Measurements from ENCODE around the gene TRABD. TPM values are rescaled to one million over a fixed set of nuclear protein-coding genes. Genes with fewer than 3 reads are reported as not detected.

The TRABD gene
- total RNA-seq, 1 donor from 2014 or later, result 40.3 TPM

GRCh38 chr22:50197000-50197800 lies 11.5 kb downstream of the TRABD start:
- Histone ChIP-seq H3K4me3 (no peak overlapping the region), H3K27me3 (no peaks in the 10 kb centered on the region), H3K27ac (no peak overlapping the region), H3K4me1 (peaks cover 34% of the 10 kb centered on the region), H3K36me3 (peaks cover 0 to 24% of the 10 kb centered on the region in 2 donors), H3K9me3 (no peaks in the 10 kb centered on the region)
- TF ChIP-seq CTCF (IDR thresholded peaks at IDR 0.05) (no peak), POLR2A (IDR thresholded peaks at IDR 0.05) (no peak), POLR2AphosphoS5 (IDR thresholded peaks at IDR 0.05; ENCODE audit: insufficient read depth in 1 of 2, low read depth in 1 of 2) (no peak)
- intact Hi-C loops (cut with DNase I), result loop anchor here (10.0 kb wide), 1 partner anchor 272 kb away; no protein-coding TSS in a partner anchor
- no peak for DNase-seq (ENCODE audit: extremely low spot score in 2 of 2)

- no peaks in the 10 kb centered on the region for H3K9me3 ChIP-seq
- peaks cover 34% of the 10 kb centered on the region for H3K4me1 ChIP-seq
- no peak overlapping the region for H3K27ac ChIP-seq
- intact Hi-C loops (cut with DNase I), result loop anchor here (10.0 kb wide), 1 partner anchor 273 kb away; no protein-coding TSS in a partner anchor
- DNase-seq (ENCODE audit: extremely low spot score in 2 of 2), result no peak
- H3K36me3 ChIP-seq, result peaks cover 0 to 24% of the 10 kb centered on the region in 2 donors
- H3K4me3 ChIP-seq, result no peak overlapping the region
- no peaks in the 10 kb centered on the region for H3K27me3 ChIP-seq
- TF ChIP-seq POLR2AphosphoS5 (IDR thresholded peaks at IDR 0.05; ENCODE audit: insufficient read depth in 1 of 2, low read depth in 1 of 2), result no peak
- no peak for TF ChIP-seq CTCF (IDR thresholded peaks at IDR 0.05)
- TF ChIP-seq POLR2A (IDR thresholded peaks at IDR 0.05), result no peak
Measured at GRCh38 chr22:50197856-50198623, 12.3 kb downstream of the TRABD start.

GRCh38 chr22:50198624-50199017 lies 12.9 kb downstream of the TRABD start:
- intact Hi-C loops (cut with DNase I), result loop anchor here (10.0 kb wide), 1 partner anchor 274 kb away; no protein-coding TSS in a partner anchor
- TF ChIP-seq CTCF (IDR thresholded peaks at IDR 0.05), result no peak
- no peak for TF ChIP-seq POLR2A (IDR thresholded peaks at IDR 0.05)
- no peak for TF ChIP-seq POLR2AphosphoS5 (IDR thresholded peaks at IDR 0.05; ENCODE audit: insufficient read depth in 1 of 2, low read depth in 1 of 2)
- H3K36me3 ChIP-seq, result peaks cover 0 to 24% of the 10 kb centered on the region in 2 donors

GRCh38 chr22:50199251-50199721 lies 13.6 kb downstream of the TRABD start:
- Histone ChIP-seq H3K36me3 (peaks cover 0 to 25% of the 10 kb centered on the region in 2 donors), H3K27me3 (no peaks in the 10 kb centered on the region), H3K27ac (no peak overlapping the region), H3K4me1 (peaks cover 32% of the 10 kb centered on the region), H3K9me3 (no peaks in the 10 kb centered on the region), H3K4me3 (no peak overlapping the region)
- no peak for TF ChIP-seq POLR2A (IDR thresholded peaks at IDR 0.05)
- TF ChIP-seq CTCF (IDR thresholded peaks at IDR 0.05), result no peak
- no peak for TF ChIP-seq POLR2AphosphoS5 (IDR thresholded peaks at IDR 0.05; ENCODE audit: insufficient read depth in 1 of 2, low read depth in 1 of 2)
- intact Hi-C loops (cut with DNase I), result loop anchor here (10.0 kb wide), 1 partner anchor 274 kb away; no protein-coding TSS in a partner anchor
- DNase-seq (ENCODE audit: extremely low spot score in 2 of 2), result no peak

More at GRCh38 chr22:50198624-50199017, 12.9 kb downstream of the TRABD start:
- H3K9me3 ChIP-seq, result no peaks in the 10 kb centered on the region
- no peaks in the 10 kb centered on the region for H3K27me3 ChIP-seq
- DNase-seq (ENCODE audit: extremely low spot score in 2 of 2), result no peak
- H3K4me3 ChIP-seq, result no peak overlapping the region
- peaks cover 32% of the 10 kb centered on the region for H3K4me1 ChIP-seq
- H3K27ac ChIP-seq, result no peak overlapping the region

All from vagina (tissue), 2 donors.